Amniotic epithelial cell (primary cell): ENCODE results near the gene GRIK3.

Experiments
- DNase-seq: peaks from one replicate; pipeline ENCODE4 v3.0.0-alpha.2; 2010; ENCODE audit warnings: low read depth

GRIK3 gene

DNA sequence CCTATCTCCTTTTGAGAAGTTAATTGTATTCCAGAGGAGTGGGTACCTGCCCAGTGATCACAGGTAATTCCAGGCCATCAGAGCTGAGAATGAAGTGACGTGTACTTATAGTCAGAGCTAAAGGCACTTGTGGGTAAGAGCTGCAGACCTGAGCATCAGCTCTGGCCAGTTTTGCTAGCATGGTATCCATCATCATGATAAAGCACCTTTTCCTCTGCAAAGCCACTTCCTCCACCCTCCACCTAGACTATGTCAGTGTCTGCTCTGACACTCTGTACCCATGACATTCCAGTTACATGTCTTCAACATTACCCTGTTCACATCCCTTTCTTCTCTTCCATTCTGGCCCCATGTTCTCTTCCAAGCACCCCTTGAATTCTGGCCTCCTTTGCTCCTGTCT, 157.3 kb downstream of the GRIK3 start:
- DNase-seq = no peak

DNA sequence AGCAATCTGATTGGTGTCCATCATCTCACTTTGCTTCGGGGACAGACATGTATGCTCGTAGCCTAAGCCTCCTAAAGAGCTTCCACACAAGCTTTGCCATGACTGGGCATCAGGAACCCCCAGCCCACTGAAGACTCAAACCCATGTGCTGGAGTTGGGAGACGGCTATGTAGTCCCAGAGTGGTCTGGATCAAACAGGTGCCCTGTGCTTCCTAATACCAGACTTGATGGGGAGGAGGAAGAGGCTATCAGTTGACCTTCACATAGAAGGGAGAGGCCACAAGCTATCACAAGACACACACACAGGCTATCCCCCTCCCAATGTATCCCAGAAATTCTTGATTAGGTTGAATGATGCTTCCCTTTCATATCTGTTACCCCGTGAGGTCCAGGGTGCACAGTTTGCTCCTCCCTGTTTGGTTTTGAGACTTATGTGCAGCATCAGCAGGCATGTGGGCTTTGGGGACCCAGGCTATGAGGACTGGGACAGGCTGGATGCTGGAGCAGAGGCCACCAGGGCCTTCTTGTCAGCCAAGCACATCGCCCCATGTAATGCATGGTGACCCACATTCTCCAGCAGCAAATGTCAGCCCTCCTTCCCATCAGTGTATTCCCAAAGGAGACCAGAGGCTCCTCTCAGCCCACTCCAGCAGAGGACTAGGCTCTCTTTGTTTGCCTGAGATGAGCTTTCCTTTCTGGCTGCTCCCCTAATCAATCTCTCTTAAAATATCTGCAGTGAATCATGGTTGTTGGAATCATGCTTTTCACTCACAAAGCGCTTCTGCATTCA, 159.8 kb downstream of the GRIK3 start:
- DNase-seq = no peak

DNA sequence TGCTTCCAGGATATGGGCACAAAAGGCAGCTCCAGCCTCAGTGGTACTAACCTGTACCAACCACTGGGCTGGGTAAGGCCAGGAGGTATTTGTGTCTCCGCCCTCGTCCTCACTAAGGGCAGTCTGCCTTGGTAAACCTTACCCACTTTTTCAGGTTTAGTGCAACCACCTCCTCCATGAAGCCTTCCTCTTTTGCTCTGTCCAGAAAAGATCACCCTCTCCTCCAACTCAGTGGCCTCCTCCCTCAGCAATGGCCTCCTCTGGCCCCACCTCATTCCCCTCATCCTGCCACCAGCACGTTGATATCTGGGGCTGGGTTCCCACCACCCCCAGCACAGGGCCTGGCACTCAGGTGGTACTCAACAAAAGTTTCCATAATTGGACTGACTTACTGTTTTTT, 161.5 kb downstream of the GRIK3 start:
- no peak for DNase-seq

DNA sequence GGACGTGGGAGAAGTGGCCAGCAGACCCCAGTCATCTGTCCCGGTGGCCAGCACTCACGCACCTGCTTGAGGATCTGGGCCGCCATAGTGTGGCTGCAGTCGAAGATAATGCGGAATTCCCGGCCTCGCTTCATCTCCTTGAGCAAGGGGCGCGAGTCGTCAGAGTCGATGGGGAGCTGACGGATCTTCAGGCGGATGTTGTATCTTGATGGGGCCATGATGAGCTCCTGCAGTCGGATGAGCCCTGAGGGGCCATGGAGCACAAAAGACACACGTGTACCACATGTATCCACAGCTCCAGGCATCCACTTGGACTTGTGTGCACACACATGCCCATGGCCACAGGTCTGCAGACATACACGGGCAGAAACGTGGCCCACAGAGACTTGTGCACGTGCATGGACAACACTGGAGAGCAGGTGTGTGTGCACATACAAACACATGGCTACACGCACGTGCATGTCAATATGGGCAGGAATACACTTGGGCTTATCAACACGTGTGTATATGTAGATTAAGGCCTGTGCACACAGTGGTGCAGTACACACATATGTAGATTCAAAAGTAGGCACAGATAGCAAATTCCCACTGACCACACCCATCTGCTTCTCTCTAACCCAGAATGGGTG, 162.1 kb downstream of the GRIK3 start:
- DNase-seq = no peak

DNA sequence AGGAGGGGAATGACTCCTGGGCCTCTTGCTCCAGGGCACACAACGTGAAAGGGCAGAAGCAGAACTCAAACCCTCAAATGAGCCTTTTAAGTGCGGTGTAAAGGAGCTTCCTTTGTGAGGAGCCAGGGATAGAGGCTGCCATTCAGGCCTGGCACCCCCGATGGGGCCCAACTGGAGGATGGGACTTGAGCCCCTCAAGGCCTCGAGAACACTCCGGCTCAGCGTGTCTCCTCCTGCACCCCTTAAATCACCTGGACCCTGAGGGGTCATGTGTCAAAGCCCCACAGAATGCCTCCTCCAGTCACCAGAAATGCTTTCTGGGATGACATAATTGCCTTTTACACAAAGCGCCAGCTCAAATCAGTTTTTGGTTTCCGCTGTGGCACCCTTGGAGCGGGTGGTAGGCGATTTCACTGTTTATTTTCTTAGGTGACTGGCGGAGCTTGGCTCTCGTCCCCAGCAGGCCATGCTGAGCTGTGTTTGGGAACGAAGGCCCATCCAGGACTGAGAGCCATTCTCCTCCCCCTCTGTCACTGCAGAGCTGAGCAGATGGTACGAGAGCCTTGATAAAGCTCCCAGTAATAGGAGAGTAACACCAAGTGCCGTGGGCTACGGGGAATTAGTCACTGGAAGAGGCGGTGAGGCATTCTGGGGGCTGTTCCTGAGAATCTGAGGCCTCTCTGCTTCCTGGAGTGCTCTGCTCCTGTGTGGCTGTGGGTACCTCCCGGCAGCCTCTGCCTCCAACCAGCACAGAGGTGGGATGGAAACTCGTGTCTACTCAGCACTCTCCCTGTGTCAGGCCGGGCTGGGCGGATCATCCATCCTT, 163.0 kb downstream of the GRIK3 start:
- no peak for DNase-seq

DNA sequence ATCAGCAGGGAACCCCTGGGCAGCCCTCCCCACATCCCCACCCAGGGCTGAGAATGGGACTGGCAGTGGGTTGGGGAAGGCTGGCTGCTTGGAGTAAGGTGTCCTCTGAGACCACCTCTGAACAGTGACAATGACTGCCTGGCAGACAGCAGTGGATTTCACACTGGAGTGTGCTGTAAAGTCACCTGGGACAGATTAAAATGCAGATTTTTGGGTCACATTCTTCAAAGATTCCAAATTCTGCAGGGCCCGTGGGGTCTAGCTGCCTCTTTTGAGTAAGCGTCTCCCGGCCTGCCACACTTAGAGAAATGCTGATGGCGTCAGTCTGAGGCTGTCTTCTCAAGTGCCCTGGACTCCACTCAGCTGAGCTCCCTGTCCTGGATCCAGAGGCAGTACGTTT, 164.5 kb downstream of the GRIK3 start:
- DNase-seq = no peak

DNA sequence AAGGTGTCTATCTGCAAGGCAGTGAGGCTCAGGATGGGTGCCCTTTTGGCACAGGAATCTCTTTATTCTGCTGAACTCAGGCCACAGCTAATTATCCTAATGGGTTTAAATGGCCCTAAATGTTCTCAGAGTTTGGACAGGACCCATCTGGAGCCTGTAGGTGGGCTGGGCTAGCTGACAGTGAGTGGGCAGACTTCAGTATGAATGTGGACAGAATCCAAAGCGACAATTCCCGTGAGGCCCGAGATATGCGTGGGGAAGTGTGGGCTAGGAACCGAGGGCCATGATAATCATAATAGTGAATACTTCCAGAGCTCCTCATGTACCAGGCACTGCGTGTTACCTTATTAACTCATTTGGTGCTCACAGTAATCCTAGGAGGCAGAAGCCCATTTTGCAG, 165.3 kb downstream of the GRIK3 start:
- DNase-seq = no peak

DNA sequence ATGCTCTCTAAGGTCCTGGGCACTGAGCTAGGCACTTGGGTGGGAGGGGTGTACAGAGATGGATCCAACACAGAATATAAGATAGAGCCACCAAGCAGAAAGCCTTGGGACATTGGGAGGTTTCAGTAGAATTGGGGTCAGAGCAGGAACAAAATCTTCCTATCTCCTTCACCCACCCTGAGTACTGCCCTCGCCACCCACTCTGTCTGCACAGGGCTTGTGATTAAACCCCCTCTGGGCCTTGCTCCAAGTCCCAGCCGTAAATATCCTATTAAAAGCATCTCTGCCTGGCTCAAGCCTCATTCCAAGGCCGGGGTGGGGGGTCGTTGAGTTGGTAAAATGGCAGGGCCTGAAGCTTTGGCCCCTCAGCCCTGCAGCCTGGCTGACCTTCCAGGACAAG, 166.7 kb downstream of the GRIK3 start:
- no peak for DNase-seq

DNA sequence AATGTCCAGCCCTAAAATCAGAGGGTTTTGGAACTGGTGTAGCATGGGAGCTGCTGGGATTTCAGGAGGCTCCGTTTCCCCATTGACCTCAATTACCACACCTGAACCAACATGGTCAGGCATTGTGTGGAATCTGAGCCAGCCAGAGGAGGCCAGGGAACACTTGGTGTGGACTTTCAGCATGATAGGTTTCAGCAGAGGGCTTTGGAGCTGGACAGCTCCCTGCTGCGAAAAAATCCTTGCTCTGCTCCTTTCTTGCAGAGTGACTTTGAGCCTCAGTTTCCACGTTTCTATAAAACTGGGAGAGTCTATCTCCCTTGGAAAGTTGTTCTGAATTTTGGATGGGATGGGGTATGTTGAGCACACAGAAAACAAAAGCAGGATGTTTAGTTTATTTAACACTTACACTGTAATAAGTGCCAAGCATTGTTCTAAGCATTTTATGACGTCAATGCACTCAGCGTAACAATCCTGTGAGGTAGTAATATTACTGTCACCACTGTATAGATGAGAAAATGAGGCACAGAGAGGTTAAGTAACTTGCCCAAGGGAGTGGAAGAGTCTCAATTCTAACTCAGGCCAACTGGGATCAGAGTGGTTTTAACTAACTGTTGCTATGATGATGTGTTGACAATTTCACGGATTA, 168.0 kb downstream of the GRIK3 start:
- no peak for DNase-seq

DNA sequence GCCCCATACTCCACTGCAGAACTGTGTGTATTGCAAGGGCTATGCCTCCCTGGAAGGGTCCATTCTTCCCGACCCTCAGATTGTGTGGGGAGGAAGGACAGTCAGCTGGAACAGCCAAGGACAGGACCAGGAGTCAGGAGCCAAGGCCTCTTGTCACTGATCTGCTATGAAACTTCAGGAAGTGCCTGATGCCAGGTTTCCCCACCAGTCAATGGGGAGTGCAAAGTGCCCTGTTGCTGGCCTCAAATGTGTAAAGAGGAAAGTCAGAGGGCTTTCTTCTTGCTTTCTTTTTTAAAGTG, 168.8 kb downstream of the GRIK3 start:
- no peak for DNase-seq

DNA sequence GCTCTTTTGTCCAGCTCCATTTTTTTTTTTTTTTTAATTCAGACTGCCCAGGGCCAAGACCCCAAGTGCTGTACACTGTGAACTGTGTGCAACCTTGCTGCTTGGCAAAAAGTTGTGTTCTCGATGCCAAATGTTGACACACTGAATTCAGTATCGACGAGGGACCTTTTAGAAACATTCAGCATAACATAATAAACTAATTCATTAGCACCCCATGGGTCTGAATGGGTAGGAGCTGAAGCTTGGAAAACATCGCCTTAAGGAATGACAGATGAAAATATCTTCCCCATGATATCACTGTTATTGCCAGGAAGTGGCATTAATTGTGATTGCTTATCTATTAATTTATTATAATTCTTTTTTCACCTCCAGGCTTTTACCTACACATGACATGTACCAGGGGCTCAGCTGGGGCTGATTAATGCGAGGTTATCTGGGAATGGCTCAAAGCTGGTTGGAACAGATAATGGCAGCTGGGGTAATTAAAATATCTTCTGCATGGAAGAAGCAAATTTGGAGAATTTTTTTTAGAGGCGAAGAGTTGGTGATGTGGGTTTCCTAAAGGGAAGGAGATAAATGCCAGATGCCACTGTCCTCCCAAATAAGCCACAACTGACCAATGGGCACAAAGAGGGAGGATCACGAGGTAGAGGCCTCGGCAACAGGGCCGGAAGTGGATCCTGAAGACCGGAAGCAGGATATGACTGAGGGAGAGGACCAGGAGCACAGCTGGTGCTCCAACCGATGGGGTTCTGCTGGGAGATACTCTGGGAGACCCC, 169.3 kb downstream of the GRIK3 start:
- no peak for DNase-seq

DNA sequence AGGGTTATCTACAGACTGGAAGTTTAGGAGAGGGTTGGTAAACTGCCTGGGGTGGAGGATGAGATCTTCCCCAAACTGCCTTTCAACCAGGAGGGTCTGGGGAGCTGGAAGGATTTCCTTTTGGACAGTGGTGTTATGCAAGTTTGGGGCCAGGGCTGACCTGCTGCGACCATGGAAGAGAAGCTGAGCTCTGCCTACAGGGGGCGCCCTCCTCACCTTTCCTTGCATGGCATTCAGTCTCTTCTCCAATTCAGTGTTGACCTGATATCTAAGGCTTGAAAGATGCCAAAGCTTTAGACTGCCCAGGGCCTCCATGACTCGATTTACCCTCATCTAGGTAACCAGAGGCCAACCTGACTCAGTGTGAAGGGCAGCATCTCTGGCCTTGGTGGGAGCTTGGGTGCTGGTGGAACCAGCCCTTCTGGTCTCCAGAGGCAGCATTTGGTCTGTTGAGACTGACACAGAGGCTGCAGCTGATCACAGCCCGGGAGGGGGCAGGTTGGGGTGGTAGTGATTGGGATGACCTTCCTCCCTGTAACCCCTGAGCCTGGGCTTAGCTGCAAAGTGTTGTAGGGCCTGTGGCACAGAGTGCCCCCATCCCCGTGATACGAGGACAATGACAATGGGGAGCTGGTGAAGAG, 170.0 kb downstream of the GRIK3 start:
- DNase-seq = no peak

DNA sequence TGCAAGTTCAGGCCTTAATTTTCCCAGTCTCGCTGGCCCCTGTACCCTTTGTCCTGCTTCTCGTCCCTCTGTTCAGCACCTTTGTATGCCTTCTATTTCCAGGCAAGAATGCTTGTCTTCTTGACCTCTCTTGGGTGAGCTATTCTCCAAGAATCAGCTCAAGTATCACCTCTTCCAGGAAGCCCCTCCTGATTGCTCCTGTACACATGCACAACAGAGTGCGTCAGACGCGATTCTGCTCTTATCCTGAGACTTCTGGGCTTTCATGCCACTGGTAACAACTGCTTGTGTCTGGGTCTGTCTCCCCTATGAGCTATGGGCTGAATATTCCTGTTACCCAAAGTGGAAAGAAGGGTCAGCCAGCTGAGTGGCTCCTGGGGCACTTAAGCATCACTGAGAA, 170.8 kb downstream of the GRIK3 start:
- no peak for DNase-seq

DNA sequence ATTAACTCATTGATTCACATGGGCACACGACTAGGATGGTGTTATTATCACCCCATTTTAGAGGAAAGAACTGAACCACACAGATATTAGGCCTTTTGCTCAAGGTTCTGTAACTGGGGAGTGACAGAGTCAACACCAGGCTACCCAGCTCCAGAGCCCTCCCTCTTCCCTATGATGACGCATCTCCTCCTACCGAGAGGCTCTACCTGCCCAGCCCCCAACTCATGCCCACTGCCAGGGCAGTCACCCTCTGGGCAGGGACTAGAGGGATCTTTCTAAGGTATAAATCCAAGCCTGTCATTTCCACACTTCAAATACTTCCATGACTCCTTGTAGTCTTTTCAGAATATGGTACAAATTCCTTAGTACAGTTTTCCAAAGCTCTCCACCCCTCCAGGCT, 171.3 kb downstream of the GRIK3 start:
- no peak for DNase-seq

DNA sequence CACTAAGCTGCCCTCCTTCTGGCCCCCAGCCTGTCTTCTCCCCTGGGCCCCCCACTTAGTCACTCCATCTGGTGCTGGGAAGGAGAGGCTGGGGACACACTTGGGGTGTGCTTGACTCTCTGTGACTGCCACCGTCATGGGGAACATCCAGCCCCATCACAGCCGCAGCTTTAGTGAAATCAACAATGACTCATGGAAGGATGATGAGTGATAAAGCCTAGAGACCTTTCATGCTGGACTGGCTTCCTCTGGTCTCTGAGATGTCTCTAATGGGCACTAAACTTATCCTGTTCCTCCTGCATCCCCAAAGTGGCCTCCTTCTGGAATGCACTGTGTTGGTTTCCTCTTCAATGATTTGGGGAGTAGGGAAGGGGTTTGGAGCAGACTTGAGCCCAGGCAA, 172.9 kb downstream of the GRIK3 start:
- DNase-seq = no peak

DNA sequence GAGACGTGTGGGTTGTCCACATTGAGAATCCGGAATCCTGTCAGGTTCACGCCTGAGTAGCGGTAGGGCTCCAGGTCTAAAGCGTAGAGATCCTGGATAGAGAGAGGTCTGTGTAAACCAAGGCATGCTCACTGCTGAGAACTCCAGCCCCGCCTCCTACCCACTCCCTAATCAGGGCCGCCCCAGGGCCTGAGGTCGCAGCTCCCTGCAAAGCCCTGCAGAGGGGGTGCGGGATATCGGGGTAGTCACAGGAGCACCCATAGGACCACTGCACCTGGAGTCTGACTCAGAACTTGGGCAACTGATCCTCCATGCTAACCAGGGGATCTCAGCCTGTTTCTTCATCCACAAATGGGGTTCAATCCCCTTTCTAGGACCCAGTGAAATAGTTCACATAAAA, 174.4 kb downstream of the GRIK3 start:
- DNase-seq = no peak

DNA sequence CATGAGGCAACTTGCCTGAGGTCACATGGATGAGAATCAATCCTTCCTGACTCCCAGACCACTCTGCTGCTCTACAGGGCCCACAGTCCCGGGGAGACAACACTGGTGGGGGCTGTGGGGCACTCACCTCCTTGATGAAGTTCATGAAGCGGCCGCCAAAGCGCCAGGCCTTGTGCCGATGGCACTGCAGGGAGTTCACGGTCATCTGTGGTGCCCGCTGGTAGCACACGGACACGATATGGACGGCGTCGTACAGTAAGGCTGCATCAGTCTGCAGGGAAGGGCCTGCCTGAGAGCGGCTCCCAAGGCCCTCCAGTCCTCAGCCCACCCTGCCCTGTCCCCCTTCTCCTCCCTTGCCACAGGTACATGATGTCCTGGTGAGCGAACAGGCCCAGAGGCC, 175.3 kb downstream of the GRIK3 start:
- DNase-seq = no peak

DNA sequence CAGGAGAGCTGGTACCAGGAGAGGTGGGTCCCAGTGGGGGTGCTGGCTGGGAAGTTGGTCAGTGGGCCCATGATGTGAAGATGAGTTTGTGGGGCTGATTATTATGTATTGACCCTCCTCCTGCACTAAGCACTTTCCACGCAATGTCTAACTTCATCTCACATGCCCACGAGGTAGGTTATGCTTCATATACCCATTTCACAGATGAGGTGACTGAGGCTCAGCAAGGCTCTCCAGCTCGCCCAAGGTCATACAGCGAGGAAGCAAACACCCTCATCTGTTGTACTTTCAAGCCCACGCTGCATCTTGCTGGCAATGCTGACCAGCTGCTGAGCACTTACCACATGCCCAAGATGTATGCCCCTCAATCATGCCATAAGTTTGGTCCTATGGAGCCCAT, 175.8 kb downstream of the GRIK3 start:
- no peak for DNase-seq

DNA sequence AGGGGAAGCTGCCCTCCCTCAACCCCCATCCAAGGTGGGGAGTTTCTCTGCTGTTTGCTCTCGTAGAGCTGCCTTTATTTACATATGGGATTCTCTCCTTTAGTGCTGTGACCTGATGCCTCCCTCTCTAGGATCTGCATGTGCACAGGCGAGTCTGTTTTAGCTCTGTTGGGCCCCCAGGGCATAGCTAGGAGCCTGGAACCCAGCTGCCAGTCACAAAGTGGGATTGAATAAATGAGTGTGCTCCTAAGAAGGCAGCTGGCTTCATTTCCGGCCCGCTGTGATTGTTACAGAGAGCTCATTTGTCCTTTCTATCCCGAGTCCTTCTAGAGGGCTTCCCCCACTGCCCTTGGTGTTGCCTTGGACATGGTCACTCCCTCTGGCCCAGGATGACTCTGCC, 176.6 kb downstream of the GRIK3 start:
- no peak for DNase-seq

DNA sequence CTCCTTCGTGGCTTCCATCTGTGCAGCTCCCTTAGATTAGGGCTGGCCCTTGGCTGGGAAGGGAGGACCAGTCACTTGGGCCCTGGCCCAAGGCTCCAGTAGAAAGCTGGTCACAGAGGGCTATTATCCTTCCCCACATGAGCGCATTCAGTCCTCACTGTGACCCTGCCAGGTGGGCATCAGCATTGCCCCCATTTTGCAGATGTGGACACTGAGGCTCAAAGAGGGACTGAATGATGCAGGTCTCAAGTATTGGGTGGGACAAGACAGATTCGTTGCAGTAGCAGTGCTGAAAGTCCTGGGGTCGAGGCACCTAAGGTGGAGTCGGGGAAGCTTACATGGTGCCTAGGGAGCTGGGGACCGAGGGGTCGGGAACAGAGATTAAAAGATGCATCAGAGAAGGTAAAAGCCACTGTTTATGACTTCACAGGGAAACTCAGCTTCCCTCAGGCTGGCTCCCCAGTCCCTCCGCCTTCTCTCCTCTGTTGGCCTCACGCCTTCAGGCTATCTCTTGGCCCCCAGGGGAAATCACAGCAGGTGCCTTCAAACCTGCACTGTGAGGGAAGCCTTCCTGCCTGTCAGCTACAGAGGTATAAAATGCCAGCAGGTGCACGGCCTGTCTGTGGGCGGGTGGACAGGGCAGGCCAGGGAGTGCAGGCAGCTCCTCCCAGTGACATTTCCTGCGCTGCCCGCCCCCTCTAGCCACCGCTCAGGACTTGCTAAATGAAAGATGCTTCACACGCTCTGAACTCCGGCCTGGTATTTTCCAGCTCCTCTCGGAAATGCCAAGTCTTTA, 178.4 kb downstream of the GRIK3 start:
- DNase-seq = no peak

DNA sequence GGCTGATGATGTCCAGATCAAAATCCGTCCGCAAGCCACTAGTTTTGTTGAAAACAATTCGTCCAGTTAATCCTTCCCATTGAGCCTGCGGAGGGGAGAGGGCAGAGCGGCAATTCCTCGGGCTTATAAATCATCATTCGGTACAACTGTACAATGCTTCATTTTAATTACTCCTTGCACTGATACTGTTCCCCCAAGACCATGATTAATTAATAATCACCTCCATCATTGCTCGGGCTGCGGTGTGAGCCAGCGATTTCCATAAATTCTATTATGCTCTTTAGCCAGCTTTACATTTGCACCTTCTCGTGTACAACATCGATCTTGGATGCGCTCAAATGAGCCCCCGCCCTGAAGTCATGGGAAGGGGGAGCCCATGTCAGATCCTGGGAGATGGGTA, 180.7 kb downstream of the GRIK3 start:
- DNase-seq = no peak
